8988T (cell line): ENCODE results near the gene LRFN5.
"Not testable (repeated sequence)": the region's sequence is repeated elsewhere in the genome, so short reads cannot be mapped to it uniquely, and the experiment has no call there.

Experiments
- DNase-seq: peaks from one replicate; pipeline ENCODE4 v3.0.0; 2011

LRFN5 gene

DNA sequence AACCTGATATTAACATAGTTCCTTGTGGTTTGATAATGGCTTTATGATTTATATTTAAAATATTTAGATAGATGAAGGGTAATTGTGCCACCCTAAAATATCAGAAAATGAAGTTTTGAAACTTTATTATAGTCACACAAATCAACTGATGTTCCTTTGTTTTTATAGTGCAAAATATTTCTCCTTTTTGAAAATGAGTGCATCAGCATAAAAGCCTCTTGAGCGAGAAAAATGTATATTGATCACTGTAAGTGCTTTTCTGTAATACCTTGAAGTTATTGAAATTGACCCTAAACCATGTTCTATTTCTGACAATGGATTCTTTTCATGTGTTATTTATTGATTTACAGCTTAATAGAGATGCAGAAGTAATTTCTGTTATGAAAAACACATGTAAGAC is 35.0 kb downstream of the LRFN5 start:
- DNase-seq = no peak

DNA sequence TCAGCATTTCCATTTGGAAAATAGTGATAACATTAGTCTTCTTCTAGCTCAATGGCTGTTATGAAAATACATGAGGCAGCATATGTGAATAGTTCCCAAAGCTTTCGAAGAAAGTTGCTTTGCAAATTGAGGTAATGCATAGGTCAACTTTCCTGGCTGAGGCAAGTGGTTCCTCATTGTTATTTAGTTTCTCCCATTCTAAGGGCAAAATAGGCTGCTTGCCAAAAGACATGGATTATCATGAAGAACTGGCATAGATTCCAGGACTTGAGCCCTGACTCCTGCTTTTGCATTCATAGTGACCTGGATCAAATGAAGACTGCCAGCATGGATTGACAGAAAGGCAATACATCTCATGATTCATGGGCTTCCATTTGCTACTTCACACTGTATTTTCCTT is 35.7 kb downstream of the LRFN5 start:
- DNase-seq = no peak

DNA sequence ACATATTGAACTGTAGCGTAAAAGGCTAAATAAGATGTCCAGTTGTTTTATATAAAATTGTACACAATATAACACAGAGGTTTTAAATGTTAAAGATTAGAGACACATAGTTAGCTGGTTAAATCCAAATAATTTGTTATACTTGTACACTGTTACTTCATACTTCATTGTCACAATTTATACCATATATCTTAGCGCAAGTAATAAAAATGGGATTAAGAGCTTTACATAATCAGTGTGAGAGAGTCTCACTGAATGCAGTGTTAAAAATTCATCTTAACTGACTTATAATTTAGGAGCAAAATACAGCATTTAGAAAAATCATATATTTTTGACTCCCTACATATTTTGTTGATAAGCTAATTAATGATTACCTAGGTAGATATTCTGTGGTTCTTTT is 36.1 kb downstream of the LRFN5 start:
- no peak for DNase-seq

DNA sequence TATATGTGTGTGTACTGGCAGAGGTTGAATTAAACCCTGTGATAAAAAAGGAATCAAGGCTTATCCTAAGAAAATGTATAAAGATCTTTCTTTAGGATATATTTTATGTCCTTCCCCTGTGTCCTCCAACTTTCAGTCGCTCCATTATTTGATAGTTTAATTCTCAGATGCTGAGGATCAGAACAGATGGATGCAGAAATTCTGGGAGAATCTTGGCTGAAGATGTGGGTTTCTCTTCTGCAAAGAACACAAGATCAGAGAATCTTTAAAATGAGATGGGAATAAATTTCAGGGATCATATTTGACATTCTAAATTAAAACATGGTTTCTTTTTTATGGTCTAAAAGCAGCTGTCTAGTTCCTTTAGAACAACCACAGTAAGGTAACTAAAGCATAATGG is 37.9 kb downstream of the LRFN5 start:
- no peak for DNase-seq

DNA sequence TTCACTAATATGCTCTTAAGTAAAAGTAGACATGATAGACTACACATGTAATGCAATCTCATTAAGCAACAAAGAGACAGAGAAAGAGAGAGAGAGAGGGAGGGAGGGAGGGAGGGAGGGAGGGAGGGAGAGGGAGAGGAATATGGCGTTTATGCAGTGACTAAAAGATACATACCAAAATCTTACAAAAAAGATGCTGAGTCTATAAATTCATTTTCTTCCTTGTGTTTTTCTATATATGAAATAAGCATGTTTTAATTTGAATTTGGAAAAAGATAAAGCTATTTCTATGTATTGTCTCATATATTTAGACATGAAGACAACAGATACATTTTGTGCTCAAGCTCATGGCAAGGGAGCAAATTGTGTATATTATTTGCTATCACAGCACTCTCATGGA is 44.1 kb downstream of the LRFN5 start:
- DNase-seq = no peak

DNA sequence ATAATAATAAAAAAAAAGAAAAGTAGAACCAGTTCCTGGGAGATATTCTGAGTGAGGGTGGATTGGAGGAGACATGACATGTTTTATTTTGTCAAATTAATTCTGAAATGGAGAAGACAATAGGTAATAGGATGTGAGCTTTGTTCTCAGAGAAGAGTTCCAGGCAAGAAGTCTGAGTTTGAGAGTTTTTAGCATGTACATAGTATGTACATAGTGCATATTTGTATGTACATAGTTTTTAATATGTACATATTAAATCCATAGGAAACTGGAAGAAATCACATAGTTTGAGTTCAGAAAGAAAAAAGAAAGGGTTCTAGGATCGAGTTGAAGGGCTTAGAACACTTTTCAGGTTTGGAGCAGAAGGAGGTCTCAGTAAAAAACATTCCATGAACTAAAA is 47.5 kb downstream of the LRFN5 start:
- no peak for DNase-seq

DNA sequence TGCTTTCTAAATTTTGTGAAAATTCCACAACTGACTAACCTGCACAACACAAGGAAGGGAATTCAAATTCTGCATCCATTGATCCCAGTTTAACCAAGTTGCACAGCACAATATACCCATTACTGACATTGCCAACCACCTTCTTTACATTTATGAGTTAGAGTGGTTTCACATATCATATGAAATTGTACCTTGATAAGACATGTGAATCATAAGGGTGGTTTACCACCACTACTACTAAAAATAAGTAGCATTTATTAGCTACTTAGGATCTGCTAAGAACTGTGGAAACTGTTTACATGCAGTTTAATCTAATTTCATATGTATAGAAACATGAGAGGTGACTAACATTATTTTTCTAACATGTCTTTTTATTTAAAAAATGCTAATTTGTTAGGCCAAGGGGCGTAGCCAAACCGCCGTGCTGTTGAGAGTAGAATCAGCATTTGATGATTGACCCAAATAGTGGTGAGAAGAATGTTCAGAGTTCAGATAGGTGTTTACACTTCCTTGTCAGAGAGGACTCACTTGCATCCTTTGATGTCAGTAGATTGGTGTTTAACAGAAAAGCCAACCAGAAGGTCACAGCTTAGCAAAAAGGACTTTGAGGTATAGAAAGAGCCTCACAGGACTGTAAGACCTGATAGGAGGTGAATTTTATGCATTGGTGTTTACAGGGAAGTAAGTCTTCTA is 56.2 kb downstream of the LRFN5 start:
- DNase-seq = no peak

DNA sequence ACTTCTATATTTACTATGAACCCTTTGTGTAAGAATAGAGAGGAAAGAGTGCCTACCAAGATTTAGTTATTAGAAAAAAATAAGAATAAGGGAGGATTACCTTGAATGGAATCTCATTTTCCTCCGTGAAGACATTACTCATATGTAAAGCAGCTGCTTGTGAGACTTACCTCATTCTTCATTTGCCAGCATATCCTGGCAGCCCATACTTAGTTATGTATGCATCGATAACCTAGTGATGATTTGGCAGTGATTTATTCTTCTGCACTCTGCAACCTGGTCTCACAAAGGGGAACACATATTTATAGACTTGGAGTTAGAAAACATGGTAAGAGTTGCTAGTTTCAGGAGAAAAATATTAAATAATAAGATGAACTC is 56.8 kb downstream of the LRFN5 start:
- no peak for DNase-seq

DNA sequence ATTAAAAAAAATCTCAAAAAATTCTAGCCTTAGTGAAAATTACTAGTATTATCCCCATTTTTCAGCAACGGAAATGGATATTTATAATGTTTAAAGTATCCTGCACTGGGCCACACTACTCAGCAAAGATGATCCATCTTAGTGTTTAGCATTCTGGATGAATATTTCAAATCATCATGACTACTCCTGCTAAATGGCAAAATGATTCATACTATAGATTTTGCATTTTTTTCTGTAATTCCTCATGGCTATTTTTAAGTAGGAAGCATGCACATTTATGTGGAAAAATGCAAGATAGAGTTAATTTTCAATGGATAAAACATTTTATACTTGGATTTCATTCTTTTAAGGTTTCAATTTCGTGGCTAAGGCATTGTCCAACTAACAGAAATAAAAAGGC is 59.6 kb downstream of the LRFN5 start:
- DNase-seq = no peak

DNA sequence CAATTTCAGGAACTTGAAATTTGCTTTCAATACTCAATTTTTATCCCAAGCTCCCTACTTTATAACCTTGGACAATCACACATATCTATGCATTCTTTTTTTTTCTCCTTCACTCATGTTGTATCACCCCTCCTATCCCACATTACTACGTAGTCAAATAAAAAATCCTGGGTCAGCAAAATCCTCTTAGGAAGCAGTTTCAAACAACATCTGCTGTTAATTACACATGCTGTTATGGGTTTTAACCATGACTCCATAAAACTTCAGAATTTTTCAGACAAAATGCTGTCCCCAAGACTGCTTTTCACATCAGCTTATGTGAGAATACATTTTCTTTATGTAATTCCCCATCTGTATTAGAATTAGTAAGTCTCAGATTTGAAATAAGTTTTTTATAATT is 61.7 kb downstream of the LRFN5 start:
- DNase-seq = no peak

DNA sequence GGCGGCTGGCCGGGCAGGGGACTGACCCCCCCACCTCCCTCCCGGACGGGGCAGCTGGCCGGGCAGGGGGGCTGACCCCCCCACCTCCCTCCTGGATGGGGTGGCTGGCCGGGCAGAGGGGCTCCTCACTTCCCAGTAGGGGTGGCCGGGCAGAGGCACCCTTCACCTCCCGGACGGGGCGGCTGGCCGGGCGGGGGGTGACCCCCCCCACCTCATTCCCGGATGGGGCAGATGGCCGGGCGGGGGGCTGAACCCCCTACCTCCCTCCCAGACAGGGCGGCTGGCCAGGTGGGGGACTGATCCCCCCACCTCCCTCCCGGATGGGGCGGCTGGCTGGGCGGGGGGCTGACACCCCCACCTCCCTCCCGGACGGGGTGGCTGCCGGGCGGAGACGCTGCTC is 66.9 kb downstream of the LRFN5 start:
- DNase-seq = not testable (repeated sequence)

DNA sequence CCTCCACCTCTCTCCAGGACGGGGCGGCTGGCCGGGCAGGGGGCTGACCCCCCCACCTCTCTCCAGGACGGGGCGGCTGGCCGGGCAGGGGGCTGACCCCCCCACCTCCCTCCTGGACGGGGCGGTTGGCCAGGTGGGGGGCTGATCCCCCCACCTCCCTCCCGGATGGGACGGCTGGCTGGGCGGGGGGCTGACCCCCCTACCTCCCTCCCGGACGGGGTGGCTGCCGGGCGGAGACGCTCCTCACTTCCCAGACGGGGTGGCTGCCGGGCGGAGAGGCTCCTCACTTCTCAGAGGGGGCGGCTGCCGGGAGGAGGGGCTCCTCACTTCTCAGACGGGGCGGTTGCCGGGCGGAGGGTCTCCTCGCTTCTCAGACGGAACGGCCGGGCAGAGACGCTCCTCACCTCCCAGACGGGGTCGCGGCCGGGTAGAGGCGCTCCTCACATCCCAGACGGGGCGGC is 67.9 kb downstream of the LRFN5 start:
- DNase-seq = not testable (repeated sequence)

DNA sequence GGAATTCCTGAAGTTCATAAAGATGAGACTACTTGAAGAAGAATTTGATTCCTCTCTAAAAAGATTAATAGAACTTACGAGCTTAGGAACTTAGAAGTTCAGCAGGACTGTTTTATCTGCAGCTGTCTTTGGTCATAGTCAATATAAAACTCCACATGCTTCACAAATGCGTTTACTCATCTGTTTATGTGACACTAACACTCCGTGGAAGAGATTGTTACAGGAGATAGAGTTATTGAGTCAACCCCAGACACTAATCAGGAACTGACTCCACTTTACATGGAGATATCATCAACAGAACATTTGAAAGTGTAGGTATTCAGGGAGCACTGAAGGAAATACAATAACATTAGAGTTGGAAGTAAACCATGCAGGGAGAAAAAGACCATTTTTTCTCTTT is 92.8 kb downstream of the LRFN5 start:
- no peak for DNase-seq

DNA sequence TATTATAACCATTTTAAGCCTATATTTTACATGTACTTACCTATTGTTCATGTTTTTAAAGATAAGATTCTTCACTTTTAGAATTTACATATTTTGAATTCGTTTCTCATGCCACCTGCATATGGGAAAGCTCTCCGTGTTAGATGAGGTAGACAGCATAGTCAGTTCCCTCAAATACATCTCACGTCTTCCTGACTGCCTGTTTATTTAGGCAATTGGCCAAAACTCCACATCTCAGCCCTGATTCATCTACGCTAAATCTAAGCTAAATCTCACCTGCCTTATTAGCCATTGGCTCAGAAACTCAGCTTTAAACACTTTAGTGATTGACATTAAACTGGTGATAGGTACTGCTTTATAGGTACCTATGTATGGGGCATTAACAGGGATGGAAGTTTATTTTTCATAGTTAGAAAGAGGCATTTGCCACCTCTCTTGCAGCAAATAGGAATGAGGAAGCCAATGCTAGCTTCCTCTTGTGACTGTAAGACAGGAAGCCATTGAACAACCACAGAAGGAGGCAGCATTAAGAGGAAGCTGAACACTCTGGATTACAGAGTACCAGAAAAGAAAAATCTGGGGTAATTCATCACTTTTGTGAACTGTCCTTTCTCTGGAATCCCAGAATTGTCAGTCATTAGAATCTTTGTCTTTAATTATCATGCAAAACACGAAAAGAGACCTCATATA is 111.9 kb downstream of the LRFN5 start:
- DNase-seq = no peak

DNA sequence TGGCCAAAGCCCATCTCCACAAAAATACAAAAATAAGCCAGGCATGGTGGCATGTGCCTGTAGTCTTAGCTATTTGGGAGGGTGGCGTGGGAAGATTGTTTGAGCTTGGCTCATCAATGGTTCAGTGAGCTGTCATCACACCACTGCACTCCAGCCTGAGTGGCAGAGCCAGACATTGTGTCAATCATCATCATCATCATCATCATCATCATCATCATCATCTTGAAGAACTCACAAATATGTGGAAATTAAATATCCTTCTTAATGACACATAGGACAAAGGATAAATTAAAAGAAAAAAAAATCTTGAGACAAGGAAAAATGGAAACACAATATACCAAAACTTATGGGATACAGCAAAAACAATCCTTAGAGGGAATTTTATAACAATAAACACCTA is 132.5 kb downstream of the LRFN5 start:
- no peak for DNase-seq

DNA sequence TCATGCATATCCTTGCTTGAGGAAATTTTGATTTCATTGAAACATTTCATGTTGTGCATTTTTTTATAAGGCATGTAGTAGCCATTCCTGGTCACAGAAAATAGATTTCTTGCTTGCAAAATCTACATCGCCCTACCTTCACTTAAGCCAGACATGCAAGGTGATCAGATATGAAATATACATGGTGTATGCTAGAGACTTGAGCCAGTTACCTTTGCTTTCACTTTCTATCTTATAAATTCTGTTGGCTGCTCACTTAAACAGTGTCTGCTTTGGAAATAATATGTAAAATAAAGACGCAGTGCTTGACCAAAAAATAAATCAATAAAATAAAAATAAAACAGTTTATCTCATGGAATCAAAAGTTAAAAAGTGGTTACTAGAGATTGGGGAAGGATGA is 136.5 kb downstream of the LRFN5 start:
- DNase-seq = no peak

DNA sequence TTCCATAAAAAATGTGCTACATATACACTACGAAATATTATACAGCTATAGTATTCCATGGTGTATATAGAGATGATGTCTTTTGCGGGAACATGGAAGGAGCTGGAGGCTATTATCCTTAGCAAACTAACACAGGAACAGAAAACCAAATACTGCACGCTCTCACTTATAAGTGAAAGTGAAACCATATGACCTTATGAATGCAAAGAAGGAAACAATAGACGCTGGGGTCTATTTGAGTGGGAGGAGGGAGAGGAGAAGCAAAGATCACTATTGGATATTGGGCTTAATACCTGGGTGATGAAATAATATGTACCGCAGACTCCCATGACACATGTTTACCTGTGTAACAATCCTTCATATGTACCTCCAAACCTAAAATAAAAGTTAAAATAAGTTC is 142.8 kb downstream of the LRFN5 start:
- no peak for DNase-seq

DNA sequence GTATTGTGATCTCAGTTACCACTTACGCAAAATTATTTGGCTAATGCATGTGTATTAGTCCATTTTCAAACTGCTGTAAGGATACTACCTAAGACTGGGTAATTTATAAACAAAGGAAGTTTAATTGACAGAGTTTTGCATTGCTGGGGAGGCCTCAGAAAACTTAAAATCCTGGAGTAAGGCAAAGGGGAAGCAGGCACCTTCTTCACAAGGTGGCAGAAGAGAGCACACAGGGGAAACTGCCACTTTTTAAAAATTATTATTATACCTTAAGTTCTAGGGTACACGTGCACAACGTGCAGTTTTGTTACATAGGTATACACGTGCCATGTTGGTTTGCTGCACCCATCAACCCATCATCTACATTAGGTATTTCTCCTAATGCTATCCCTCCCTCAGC is 143.9 kb downstream of the LRFN5 start:
- DNase-seq = not testable (repeated sequence)

DNA sequence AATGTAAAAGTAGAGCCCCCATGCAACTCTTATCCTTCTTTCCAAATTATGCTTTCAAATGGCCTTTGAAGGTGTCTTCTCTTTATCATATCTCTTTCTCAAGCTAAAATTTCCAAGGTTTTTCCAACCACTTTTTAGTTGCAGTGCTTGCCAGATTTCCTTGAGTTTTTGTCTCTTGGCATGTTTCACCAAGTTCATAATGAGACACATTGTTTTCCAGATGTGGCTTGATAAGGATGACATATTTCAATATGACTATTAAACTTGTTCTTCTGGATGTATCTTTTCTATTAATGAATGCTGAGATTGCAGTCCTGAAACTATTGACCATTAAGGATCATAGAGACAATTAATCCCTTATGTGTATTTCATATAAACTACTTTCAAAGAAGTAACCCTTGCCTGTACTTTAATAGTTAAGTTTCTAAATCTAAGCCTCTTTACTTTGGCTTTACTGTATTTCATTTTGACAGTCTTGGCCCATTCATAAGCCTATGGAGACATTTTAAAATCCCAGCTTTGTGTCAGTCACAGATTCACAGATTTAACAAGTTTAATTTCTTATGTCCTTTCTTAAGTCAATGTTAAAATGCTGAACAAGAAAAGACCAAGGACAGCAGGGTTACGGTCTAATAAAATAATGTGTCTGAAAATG is 151.5 kb downstream of the LRFN5 start:
- DNase-seq = no peak

DNA sequence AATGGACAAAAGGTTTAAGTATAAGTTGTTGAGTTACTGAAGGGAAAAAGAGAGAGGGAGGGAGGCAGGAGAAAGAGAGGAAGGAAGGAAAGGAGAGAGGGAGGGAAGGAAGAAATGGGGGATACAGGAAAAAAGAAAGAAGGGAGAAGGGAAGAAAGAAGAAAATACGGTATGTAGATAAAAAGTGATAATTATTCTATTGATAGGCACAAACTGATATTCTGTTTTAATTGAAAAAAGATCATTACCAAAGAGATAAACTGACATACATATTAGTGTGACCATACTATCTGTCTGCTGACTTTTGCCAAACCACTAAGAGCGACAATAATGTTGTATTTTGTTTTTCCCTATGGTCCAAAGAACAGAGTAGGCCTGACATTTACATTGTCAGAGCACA is 154.5 kb downstream of the LRFN5 start:
- DNase-seq = no peak

DNA sequence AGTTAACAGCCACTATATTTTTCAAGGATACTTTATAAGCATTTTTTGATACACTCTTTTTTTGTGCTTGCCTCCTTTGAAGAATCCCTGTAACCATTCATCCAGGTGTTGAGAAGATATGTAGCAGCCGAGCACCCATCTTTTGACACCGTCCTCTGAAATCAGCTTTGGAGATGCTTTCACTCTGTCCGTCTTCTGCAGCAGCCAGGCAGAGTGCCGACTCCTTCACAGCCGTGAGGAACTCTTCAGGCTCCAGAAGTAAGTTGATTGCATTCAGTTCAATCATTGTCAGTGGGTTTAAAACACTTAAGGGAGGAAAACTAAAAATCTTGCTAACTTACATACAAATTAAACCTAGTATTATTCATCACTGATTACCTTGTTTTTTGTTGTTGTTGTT is 160.1 kb downstream of the LRFN5 start:
- DNase-seq = no peak

DNA sequence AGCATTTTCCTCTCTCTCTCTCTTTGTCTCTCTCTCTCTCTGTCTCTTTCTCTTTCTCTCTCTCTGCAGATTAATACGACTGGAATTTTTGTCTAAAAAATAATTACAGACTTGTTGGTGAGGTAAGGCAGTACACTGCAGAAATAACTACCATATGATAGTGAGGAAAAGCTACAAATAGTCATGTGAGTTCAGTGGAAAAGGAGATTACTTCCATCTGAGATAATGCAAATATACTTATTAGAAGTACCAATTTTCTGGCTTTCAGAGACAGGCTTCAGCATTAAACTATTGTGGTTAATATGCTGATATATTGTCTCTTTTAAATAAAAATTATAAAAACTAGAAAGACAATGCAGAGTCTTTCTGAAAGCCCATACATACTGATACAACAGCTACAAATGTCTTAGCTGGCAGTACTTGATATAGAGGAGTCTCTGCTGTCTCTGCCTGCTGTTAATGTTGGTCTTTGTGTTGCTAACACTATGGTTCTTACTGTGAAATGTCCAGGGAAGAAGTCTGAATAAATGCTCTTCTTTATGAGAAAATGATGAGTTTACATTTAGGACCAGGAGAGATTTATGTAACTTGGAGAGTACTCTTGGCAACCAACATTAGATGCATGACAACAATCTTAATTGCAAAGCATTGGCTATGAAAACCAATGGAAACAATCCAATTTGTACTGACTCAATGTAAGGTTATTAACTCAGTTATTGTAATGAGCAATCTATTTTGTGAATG is 167.0 kb downstream of the LRFN5 start:
- DNase-seq = no peak

DNA sequence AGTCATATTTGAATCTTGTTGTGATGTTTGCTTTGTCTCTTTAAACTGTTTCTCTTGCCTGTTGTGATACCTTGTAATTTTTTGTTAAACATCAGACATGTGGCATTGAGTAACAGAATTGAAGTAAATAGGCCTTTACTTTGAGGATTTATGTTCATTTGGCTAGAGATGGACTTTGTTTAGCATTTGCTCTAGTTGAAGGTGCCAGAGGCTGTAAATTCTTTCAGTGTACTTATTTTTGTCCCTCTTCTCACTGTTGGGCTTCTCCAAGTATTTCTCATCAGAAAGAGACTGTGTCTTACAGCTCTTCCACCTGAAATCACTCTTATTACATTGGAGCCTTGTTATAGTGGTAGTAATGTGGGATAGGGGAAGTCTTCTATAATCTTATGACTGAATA is 175.8 kb downstream of the LRFN5 start:
- no peak for DNase-seq

DNA sequence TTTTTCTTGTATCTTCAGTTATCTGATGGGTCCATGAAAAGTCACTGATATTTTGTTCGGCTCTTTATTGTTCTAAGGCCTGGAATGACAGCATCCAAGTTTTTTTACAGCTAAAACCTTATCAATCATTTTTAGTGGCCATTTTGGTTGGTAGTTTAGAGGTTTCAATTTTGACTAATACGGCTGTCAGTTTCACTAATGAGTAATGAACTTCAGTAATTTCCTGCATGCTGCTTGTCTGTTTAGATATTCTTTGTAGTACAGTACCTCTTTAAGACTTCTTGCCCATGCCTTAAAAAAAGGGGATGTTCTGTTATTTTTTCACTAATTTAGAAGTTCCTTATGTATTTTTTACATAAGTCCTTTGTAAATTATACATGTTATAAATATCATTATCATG is 176.7 kb downstream of the LRFN5 start:
- no peak for DNase-seq
